GM12864 (cell line): Measurements from ENCODE around the gene ZDHHC13.

Source experiments
- DNase-seq: peaks from one replicate; pipeline ENCODE4 v3.0.0-alpha.2; 2011; ENCODE audit warnings: low read depth
- H3K4me3 ChIP-seq: 2 replicates; pipeline ENCODE4 v1.5.1; 2011; ENCODE audit warnings: mild to moderate bottlenecking, low read depth, low read length, control low read depth
- TF ChIP-seq, protein P1 (sequence below): IDR thresholded peaks from 2 replicates; pipeline ENCODE4 v1.5.1; 2011; ENCODE audit warnings: low read depth, mild to moderate bottlenecking, moderate library complexity, low read length, control low read depth, inconsistent platforms; ENCODE audit errors: missing control alignments

Gene ZDHHC13

GRCh38 chr11:19163617-19164016 lies 46.6 kb downstream of the ZDHHC13 start:
- DNase-seq = no peak
- TF ChIP-seq, protein P1, sequence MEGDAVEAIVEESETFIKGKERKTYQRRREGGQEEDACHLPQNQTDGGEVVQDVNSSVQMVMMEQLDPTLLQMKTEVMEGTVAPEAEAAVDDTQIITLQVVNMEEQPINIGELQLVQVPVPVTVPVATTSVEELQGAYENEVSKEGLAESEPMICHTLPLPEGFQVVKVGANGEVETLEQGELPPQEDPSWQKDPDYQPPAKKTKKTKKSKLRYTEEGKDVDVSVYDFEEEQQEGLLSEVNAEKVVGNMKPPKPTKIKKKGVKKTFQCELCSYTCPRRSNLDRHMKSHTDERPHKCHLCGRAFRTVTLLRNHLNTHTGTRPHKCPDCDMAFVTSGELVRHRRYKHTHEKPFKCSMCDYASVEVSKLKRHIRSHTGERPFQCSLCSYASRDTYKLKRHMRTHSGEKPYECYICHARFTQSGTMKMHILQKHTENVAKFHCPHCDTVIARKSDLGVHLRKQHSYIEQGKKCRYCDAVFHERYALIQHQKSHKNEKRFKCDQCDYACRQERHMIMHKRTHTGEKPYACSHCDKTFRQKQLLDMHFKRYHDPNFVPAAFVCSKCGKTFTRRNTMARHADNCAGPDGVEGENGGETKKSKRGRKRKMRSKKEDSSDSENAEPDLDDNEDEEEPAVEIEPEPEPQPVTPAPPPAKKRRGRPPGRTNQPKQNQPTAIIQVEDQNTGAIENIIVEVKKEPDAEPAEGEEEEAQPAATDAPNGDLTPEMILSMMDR = no peak
- no peak overlapping the region for H3K4me3 ChIP-seq

- H3K4me3 ChIP-seq = no peak overlapping the region
- TF ChIP-seq, protein P1 = no peak
- DNase-seq = no peak
Measured at GRCh38 chr11:19164230-19164855, 47.4 kb downstream of the ZDHHC13 start.

GRCh38 chr11:19164881-19165280 lies 47.9 kb downstream of the ZDHHC13 start:
- no peak overlapping the region for H3K4me3 ChIP-seq
- TF ChIP-seq, protein P1 = no peak
- no peak for DNase-seq

- H3K4me3 ChIP-seq = no peak overlapping the region
- TF ChIP-seq, protein P1 = no peak
- DNase-seq = no peak
Measured at GRCh38 chr11:19168090-19168489, 51.1 kb downstream of the ZDHHC13 start.

- no peak for DNase-seq
- TF ChIP-seq, protein P1 = no peak
Measured at GRCh38 chr11:19173004-19173689, 56.2 kb downstream of the ZDHHC13 start.

DNA sequence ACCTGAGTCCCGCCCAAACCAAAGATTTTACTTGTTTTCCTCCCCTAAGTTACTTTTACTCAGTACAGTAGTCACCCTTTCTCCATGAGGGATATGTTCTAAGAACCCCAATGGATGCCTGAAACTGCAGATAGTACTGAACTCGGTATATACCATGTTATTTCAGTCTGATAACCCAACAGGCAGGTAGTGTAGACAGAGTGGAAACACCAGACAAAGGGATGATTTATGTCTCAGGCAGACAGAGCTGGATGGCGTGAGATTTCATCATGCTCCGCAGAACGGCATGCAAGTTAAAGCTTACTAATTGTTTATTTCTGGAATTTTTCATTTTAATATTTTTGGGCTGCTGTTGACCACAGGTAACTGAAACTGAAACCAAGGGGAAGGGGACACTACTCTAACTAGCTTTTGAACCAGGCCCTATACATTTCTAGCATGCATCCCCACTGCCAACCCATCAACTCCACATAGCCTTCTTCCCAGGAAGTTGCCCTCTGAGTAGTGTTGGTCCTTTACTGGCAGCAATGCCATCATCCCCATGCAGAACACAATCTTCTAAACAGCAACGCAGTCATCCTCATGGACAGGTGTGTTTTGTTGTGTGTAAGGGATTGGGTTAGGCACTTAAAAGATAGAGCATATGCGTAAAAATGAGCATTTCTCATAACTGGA lies 57.1 kb downstream of the ZDHHC13 start:
- no peak for DNase-seq
- H3K4me3 ChIP-seq = no peak overlapping the region
- TF ChIP-seq, protein P1 = no peak

More at GRCh38 chr11:19173004-19173689, 56.2 kb downstream of the ZDHHC13 start:
- H3K4me3 ChIP-seq = no peak overlapping the region
